ENCODE results near the gene PPP1R7. TPM values are rescaled to one million over a fixed set of nuclear protein-coding genes. Genes with fewer than 3 reads are reported as not detected.
"Not testable (repeated sequence)": the region's sequence is repeated elsewhere in the genome, so short reads cannot be mapped to it uniquely, and the experiment has no call there.

PPP1R7 gene
- total RNA-seq, 3 donors from 2014 or later, result 59.3 to 68.9 (median 61.9) TPM

DNA sequence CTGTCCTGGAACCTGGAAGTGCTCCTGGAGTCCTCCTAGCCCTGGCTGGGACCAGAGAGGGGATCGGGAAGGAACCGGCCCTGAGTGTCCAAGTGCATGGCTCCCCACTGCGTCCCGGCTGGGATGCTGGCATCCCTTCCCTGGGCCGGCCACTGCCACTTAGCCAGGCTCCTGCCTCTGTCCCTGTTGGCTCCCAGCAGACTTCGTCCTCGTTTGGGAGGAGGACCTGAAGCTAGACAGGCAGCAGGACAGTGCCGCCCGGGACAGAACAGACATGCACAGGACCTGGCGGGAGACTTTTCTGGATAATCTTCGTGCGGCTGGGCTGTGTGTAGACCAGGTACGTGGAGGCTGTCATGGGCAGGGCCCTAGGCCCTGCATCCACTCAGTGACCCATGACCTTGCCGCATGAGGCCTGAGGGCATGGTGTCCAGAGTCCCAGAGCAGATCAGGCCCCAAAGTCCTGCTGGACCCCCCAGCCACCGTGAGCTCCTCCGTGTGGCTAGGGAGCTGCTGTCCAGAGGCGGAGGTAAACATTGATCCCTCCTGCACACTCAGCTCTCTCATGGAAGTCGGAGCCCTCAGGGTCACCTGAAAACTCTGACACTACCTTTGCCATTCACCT, 45.4 kb downstream of the PPP1R7 start:
- Histone ChIP-seq H3K36me3 (ENCODE audit: low read depth) (no peaks in the 10 kb centered on the region), H3K9me3 (no peaks in the 10 kb centered on the region), H3K4me3 (no peak overlapping the region), H3K4me1 (ENCODE audit: low read depth) (peaks cover 3% of the 10 kb centered on the region)
- ATAC-seq (no peak), DNase-seq (peak in 1 of 3 donors; percentile 17)
- intact Hi-C loops (cut with DNase I, micrococcal nuclease), result no loop called here
- no peak for TF ChIP-seq CTCF (IDR thresholded peaks at IDR 0.05)

DNA sequence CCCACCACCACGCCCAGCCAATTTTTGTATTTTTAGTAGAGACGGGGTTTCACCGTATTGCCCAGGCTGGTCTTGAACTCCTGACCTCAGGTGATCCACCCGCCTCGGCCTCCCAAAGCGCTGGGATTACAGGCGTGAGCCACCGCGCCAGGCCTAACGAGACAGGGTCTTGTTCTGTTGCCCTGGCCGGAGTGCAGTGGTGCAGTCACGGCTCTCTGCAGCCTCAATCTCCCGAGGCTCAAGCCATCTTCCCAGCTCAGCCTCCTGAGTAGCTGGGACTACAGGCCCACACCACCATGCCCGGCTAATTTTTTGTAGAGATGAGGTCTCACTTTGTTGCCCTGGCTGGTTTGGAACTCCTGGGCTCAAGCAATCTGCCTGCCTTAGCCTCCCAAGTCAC, 47.0 kb downstream of the PPP1R7 start:
- DNase-seq; H3K4me1 ChIP-seq (ENCODE audit: low read depth); H3K36me3 ChIP-seq (ENCODE audit: low read depth); intact Hi-C loops (cut with DNase I, micrococcal nuclease); H3K9me3 ChIP-seq; ATAC-seq; H3K4me3 ChIP-seq: not testable (repeated sequence)

GRCh38 chr2:241197947-241198346, 47.7 kb downstream of the PPP1R7 start:
- Histone ChIP-seq H3K4me1 (ENCODE audit: low read depth) (no peaks in the 10 kb centered on the region), H3K4me3 (no peak overlapping the region), H3K36me3 (ENCODE audit: low read depth) (no peaks in the 10 kb centered on the region), H3K9me3 (no peaks in the 10 kb centered on the region)
- DNase-seq (no peak), ATAC-seq (no peak)
- no peak for TF ChIP-seq CTCF (IDR thresholded peaks at IDR 0.05)
- intact Hi-C loops (cut with DNase I, micrococcal nuclease), result no loop called here

- no peaks in the 10 kb centered on the region for H3K36me3 ChIP-seq (ENCODE audit: low read depth)
- DNase-seq (no peak), ATAC-seq (no peak)
- no peak for TF ChIP-seq CTCF (IDR thresholded peaks at IDR 0.05)
- no peaks in the 10 kb centered on the region for H3K9me3 ChIP-seq
- H3K4me1 ChIP-seq (ENCODE audit: low read depth), result no peaks in the 10 kb centered on the region
- intact Hi-C loops (cut with DNase I, micrococcal nuclease), result no loop called here
- no peak overlapping the region for H3K4me3 ChIP-seq
Observed at GRCh38 chr2:241198381-241199279, 48.4 kb downstream of the PPP1R7 start.

- TF ChIP-seq CTCF (IDR thresholded peaks at IDR 0.05), result no peak
- intact Hi-C loops (cut with DNase I, micrococcal nuclease), result no loop called here
Observed at GRCh38 chr2:241199286-241199685, 49.0 kb downstream of the PPP1R7 start.

More at GRCh38 chr2:241199286-241199685, 49.0 kb downstream of the PPP1R7 start:
- DNase-seq (no peak), ATAC-seq (no peak)
- Histone ChIP-seq H3K4me1 (ENCODE audit: low read depth) (no peaks in the 10 kb centered on the region), H3K9me3 (no peaks in the 10 kb centered on the region), H3K4me3 (no peak overlapping the region), H3K36me3 (ENCODE audit: low read depth) (no peaks in the 10 kb centered on the region)
